ENCODE measurements around the gene AWAT2. TPM values are rescaled to one million over a fixed set of nuclear protein-coding genes. Genes with fewer than 3 reads are reported as not detected.

The AWAT2 gene
- total RNA-seq, 1 donor from 2014 or later, result not detected

- H3K4me3 Mint-ChIP-seq, result no peak overlapping the region
- no peaks in the 10 kb centered on the region for H3K36me3 Mint-ChIP-seq (ENCODE audit: low read depth)
- DNase-seq (ENCODE audit: low read depth, low spot score), result no peak
- no peak overlapping the region for H3K27ac Mint-ChIP-seq (ENCODE audit: unreplicated experiment)
- H3K4me1 Mint-ChIP-seq, result no peaks in the 10 kb centered on the region
- TF ChIP-seq CTCF (conservative IDR thresholded peaks at IDR 0.05), result no peak
- H3K9me3 Mint-ChIP-seq, result no peaks in the 10 kb centered on the region
- no peaks in the 10 kb centered on the region for H3K27me3 Mint-ChIP-seq (ENCODE audit: low read depth)
These were observed 38.3 kb upstream of the AWAT2 start for GRCh38 chrX:70087857-70088630.

GRCh38 chrX:70084592-70085240 is 35.0 kb upstream of the AWAT2 start:
- no peak overlapping the region for H3K27ac Mint-ChIP-seq (ENCODE audit: unreplicated experiment)

GRCh38 chrX:70082723-70083122 is 33.0 kb upstream of the AWAT2 start:
- no peaks in the 10 kb centered on the region for H3K27me3 Mint-ChIP-seq (ENCODE audit: low read depth)
- no peaks in the 10 kb centered on the region for H3K4me1 Mint-ChIP-seq
- no peak for TF ChIP-seq CTCF (conservative IDR thresholded peaks at IDR 0.05)
- no peak for DNase-seq (ENCODE audit: low read depth, low spot score)
- no peak overlapping the region for H3K27ac Mint-ChIP-seq (ENCODE audit: unreplicated experiment)
- no peak overlapping the region for H3K4me3 Mint-ChIP-seq
- H3K9me3 Mint-ChIP-seq, result peaks cover 2% of the 10 kb centered on the region
- H3K36me3 Mint-ChIP-seq (ENCODE audit: low read depth), result no peaks in the 10 kb centered on the region

More at GRCh38 chrX:70084592-70085240, 35.0 kb upstream of the AWAT2 start:
- no peak for TF ChIP-seq CTCF (conservative IDR thresholded peaks at IDR 0.05)
- Mint-ChIP-seq H3K4me3 (no peak overlapping the region), H3K9me3 (no peaks in the 10 kb centered on the region), H3K27me3 (ENCODE audit: low read depth) (no peaks in the 10 kb centered on the region), H3K4me1 (no peaks in the 10 kb centered on the region), H3K36me3 (ENCODE audit: low read depth) (no peaks in the 10 kb centered on the region)
- DNase-seq (ENCODE audit: low read depth, low spot score), result no peak

GRCh38 chrX:70079870-70080269 is 30.1 kb upstream of the AWAT2 start:
- no peak for TF ChIP-seq CTCF (conservative IDR thresholded peaks at IDR 0.05)
- Mint-ChIP-seq H3K36me3 (ENCODE audit: low read depth) (peaks cover 2% of the 10 kb centered on the region), H3K4me1 (no peaks in the 10 kb centered on the region), H3K4me3 (no peak overlapping the region), H3K27ac (ENCODE audit: unreplicated experiment) (no peak overlapping the region), H3K9me3 (peaks cover 2% of the 10 kb centered on the region), H3K27me3 (ENCODE audit: low read depth) (no peaks in the 10 kb centered on the region)
- no peak for DNase-seq (ENCODE audit: low read depth, low spot score)

- Mint-ChIP-seq H3K36me3 (ENCODE audit: low read depth) (peaks cover 2% of the 10 kb centered on the region), H3K9me3 (peaks cover 2% of the 10 kb centered on the region), H3K4me1 (no peaks in the 10 kb centered on the region), H3K27me3 (ENCODE audit: low read depth) (no peaks in the 10 kb centered on the region), H3K27ac (ENCODE audit: unreplicated experiment) (no peak overlapping the region), H3K4me3 (no peak overlapping the region)
- no peak for TF ChIP-seq CTCF (conservative IDR thresholded peaks at IDR 0.05)
- no peak for DNase-seq (ENCODE audit: low read depth, low spot score)
These were observed 29.6 kb upstream of the AWAT2 start for GRCh38 chrX:70079297-70079696.

Measured in neural crest cell (in vitro differentiated cells).